ENCODE measurements around the gene MYRF.

- no peak for TF ChIP-seq CTCF (IDR thresholded peaks at IDR 0.05)
- peak in 1 of 4 donors; percentile 55 for TF ChIP-seq POLR2A (IDR thresholded peaks at IDR 0.05)
Measured at GRCh38 chr11:61827571-61828378, 75.3 kb downstream of the MYRF start, which contains the start of gene FADS2.
